ENCODE results near the gene NFYC.

Gene NFYC

GRCh38 chr1:40734882-40735628 is 43.6 kb downstream of the NFYC start:
- in situ Hi-C loops (cut with MboI; ENCODE audit: low sequenced_read_pairs), result no loop called here

- in situ Hi-C loops (cut with MboI; ENCODE audit: low sequenced_read_pairs), result no loop called here
These were observed 44.6 kb downstream of the NFYC start for GRCh38 chr1:40736085-40736531.

GRCh38 chr1:40738831-40739230 is 47.3 kb downstream of the NFYC start:
- in situ Hi-C loops (cut with MboI; ENCODE audit: low sequenced_read_pairs), result no loop called here

- in situ Hi-C loops (cut with MboI; ENCODE audit: low sequenced_read_pairs), result no loop called here
These were observed 48.0 kb downstream of the NFYC start for GRCh38 chr1:40739455-40740008.

GRCh38 chr1:40740039-40740996 is 48.8 kb downstream of the NFYC start:
- in situ Hi-C loops (cut with MboI; ENCODE audit: low sequenced_read_pairs), result no loop called here

GRCh38 chr1:40740997-40741736 is 49.7 kb downstream of the NFYC start:
- in situ Hi-C loops (cut with MboI; ENCODE audit: low sequenced_read_pairs), result no loop called here

GRCh38 chr1:40742363-40743061 is 51.0 kb downstream of the NFYC start:
- in situ Hi-C loops (cut with MboI; ENCODE audit: low sequenced_read_pairs), result no loop called here

- in situ Hi-C loops (cut with MboI; ENCODE audit: low sequenced_read_pairs), result no loop called here
These were observed 51.9 kb downstream of the NFYC start for GRCh38 chr1:40743452-40743851.

GRCh38 chr1:40743860-40744259 is 52.4 kb downstream of the NFYC start:
- in situ Hi-C loops (cut with MboI; ENCODE audit: low sequenced_read_pairs), result no loop called here

- in situ Hi-C loops (cut with MboI; ENCODE audit: low sequenced_read_pairs), result no loop called here
These were observed 53.7 kb downstream of the NFYC start for GRCh38 chr1:40745176-40745575.

GRCh38 chr1:40746344-40747090 is 55.0 kb downstream of the NFYC start:
- in situ Hi-C loops (cut with MboI; ENCODE audit: low sequenced_read_pairs), result no loop called here

- in situ Hi-C loops (cut with MboI; ENCODE audit: low sequenced_read_pairs), result no loop called here
These were observed 57.6 kb downstream of the NFYC start for GRCh38 chr1:40748841-40749718.

- in situ Hi-C loops (cut with MboI; ENCODE audit: low sequenced_read_pairs), result no loop called here
These were observed 58.3 kb downstream of the NFYC start for GRCh38 chr1:40749817-40750216.

- in situ Hi-C loops (cut with MboI; ENCODE audit: low sequenced_read_pairs), result no loop called here
These were observed 59.0 kb downstream of the NFYC start for GRCh38 chr1:40750451-40750908.

- in situ Hi-C loops (cut with MboI; ENCODE audit: low sequenced_read_pairs), result no loop called here
These were observed 60.3 kb downstream of the NFYC start for GRCh38 chr1:40751802-40752201.

- in situ Hi-C loops (cut with MboI; ENCODE audit: low sequenced_read_pairs), result no loop called here
These were observed 61.8 kb downstream of the NFYC start for GRCh38 chr1:40753142-40753882.

GRCh38 chr1:40754201-40754600 is 62.7 kb downstream of the NFYC start:
- in situ Hi-C loops (cut with MboI; ENCODE audit: low sequenced_read_pairs), result no loop called here

- in situ Hi-C loops (cut with MboI; ENCODE audit: low sequenced_read_pairs), result no loop called here
These were observed 63.6 kb downstream of the NFYC start for GRCh38 chr1:40755067-40755466.

Measured in HL-60/S4 treated with phorbol 12-myristate 13-acetate at 8.2 ng/mL for 4 days and 3 days (cell line).